NCI-H1048 (cell line): ENCODE data around the gene TLX1.

Experiments
- DNase-seq: peaks from one replicate; lab custom pipeline; 2025; lab: John Stamatoyannopoulos, UW

The TLX1 gene

DNA sequence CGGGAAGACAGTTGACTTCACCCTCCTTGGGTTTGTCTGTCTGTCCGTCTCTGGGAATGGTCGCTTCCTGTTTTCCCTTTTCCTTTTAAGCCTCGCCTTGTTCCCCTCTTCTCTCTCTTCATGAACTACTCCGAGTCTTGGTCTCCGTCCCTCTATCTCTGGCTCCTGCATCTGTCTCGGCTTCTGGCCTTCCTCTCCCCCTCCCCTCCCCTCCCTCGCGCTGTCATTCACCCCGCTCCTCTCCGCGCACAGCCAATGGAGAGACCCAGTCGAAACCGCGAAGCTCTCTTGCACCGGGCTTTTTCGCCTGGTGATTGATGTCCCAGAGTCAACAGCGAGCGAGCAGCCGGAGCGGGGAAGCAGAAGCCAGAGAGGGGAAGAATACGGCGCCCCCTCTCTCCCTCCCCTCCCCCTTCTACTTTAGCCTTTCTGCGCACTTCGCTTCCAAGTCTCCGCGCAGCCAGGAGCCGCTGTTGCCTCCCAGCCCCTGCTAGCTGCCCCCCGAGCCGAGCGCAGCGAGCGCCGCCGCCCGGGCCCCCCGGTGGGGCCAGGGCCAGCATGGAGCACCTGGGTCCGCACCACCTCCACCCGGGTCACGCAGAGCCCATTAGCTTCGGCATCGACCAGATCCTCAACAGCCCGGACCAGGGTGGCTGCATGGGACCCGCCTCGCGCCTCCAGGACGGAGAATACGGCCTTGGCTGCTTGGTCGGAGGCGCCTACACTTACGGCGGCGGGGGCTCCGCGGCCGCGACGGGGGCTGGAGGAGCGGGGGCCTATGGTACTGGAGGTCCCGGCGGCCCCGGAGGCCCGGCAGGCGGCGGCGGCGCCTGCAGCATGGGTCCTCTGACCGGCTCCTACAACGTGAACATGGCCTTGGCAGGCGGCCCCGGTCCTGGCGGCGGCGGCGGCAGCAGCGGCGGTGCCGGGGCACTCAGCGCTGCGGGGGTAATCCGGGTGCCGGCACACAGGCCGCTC, at the start of gene TLX1:
Gene TLX1, plus strand, starts transcription at position 317 of the 978 bp plus-strand sequence. Its CDS starts 242 bp downstream, at position 559.
- no peak for DNase-seq

DNA sequence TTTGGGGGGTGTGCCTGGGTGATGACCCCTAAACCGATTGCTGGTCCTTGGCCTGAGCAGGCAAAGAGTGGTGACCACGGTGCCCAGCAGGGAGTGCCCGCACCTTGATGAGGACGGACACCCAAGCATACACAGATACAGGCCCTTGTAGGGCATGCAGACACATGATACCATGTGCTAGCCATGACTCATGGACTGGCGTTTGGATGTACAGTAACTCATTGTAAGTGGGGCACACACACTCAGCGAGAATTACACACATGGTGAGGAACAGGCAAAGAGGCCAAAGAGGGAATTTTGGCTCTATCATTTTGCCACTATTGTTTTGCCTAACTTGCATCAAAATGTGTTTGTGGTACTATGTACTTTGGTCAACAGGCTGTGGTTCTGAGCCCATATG, 45.3 kb upstream of the TLX1 start:
- DNase-seq: no peak

GRCh38 chr10:101087376-101087775, 43.7 kb upstream of the TLX1 start:
- DNase-seq: no peak

DNA sequence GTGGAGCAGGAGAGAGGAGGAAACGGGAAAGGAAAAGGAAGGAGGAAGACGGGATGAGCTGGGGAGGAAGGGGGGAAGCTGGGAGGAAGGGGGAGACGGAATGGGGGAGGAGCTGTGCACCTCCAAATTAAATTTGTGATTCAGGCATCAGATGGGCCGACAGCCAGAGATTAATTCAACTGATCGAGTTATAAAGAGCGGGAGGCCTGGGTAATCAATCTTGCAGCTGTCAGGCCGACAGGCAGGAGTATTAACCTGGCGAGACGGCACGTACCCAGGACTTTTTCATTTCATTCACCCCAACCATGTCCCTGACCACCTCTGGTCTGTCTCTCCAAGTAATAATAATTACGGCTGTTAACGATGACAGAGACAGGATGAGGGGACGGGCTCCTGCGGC, 43.1 kb upstream of the TLX1 start:
- DNase-seq: no peak

DNA sequence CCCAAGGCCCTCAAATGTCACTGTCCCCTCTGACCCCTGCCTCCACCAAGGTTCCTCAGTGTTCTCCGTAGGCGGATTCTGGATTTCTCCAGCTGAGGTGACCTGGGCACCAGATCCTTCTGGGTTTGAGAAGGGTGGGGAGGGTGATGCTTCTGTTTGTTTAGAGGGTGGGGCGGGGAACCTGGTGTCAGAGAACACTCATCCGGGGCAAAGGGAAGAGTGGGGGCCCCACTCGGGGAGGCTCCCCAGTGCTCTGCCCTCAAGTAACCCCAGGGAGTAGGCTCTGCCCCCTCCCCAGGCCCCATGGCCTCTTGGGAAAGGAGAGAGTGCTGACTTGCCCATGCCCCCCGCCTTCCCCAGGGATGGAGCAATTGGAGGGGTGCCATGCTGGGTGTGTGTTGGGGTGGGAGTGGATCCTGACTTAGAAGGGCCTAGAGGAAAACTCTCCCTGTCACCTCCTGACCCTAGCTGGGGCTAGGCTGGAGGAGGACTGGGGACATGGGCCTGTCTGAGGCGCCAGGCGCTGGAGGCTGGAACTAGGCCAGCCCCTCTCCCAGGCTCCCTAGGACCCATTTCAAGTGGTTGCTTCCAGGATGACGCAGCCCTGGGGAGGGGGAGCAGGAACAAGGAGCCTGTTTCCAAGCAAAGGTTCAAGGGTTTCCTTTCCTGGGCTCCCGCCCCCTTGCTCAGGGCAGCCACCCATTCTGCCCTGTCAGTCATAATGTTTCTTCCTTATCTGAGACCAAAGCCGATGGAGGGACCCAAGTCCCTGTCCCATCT, 41.4 kb upstream of the TLX1 start:
- DNase-seq: no peak

DNA sequence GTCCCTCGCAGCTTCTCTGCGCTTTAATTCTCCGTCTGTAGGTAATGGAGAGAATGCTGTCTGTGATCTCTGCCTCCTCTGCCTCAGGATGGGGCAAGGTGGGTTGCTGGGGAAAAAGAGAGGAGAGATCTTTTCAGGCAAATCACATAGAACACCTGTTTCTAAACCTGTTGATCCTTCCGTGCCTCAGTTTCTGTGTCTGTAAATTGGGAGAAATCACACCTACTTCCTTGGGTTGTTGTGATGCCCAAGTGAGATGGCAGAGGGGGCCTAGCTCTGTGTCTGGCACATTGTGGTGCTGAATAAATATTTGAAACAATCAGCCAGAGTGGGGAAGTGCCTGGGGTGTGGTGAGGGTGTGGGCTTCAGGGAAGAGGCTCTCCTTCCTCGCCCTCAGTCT, 40.5 kb upstream of the TLX1 start:
- no peak for DNase-seq

GRCh38 chr10:101091546-101092290, 39.4 kb upstream of the TLX1 start:
- no peak for DNase-seq

DNA sequence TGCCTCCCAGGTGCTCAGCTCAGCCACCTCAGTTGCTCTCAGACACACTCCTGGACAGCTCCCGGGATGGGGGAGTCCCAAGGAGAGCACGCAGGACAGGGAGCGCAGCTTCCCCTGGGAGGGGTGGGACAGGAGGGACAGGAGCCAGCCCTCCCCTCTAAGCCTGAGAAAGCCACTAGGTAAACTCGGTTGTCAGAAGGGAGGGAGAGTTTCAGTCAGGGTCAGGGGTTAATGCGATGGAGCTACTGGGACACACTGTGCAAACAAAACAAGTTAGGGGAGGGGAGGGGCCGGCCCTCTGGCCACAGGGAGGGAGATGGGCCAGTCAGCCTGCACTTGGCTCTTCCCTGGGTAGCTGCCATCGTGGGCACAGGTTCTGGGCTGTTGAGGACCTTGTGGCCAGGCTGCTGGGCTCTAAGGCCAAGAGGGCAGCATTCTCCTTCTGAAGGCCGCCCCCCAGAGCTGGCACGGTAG, 38.2 kb upstream of the TLX1 start:
- no peak for DNase-seq

DNA sequence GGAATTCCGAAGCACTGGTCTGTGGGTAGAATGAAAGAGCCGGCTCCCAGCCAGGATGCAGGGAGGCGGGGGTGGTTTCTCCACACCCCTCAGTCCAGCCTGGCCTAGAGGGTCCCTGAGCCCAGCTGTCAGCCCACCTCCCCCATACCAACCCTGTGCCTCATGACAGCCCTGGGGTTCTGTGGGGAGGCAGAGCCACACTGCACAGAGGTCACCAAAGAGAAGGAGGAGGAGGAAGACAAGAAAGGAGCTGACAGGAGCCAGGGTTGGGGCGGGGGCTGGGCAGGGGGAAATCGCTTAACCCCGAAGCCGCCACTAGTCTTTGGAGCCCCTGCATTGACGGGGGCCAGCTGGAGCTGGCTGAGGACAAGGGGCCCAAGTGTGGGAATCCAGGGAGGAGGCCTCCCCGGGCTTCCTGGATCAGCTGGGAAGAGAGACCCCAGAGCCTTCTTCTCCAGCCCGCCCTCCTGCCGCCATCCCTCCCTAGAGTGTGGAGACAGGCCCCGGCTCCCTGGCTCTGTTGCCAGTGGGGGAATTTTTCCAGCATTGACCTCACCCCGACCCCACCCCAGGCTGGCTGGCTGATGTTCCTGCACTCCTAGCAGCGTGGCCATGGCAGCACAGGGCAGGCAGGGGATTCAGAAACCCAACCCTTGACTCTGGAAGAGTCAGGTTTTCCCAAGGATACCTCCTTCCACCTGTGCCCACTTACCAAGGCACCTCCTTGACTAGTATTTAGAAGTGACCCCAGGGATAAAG, 36.8 kb upstream of the TLX1 start:
- no peak for DNase-seq

DNA sequence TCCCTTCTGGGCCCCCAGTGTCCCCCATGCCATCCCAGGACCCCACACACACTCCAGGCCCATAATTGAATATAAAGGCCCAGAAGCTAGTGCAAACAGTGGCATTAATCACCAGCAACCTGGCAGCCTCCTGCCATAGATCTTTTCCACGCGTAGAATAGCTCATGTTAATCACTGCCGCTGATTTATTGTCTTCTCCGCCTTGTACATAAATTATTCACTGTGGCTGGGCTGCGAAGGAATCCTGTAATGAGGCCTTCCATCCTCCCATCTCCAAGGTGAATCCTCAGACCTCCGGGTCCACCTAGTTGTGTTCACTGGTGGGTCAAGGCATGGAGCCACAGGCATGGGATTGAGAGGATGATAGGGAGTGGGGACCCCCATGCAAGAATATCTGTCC, 36.1 kb upstream of the TLX1 start:
- DNase-seq: no peak

DNA sequence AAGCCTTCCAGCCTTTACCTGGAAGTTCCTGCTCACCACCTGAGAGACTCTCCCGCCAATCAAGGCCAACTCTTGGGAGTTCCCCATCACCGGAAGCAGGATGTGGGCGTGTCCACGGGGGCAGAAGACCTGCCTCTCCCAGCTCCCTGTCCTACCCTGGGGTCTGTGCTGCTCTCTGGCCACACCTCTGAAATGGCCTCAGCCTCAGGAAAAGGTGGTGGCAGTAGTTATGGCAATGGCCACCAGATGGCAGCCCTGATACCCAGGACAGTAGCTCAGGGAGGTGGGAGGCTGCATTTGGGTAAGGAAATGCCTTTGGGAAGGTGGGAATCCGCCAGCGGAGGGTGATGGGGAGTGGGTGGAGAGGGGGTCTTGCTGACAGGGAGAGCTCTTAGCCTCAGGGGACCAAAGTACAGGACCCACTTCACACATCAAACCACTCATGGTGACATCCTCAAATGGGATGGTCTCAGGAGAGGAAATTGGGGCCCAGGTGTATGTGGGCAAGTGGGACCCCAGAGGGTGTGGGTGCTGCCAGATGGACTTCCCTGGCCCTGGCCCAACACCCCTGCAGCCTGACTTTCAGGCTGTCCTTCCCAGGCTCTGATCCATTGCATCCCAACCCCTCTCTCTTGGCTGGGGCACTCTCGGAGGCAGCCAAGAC, 35.4 kb upstream of the TLX1 start:
- peak; percentile 62 for DNase-seq

DNA sequence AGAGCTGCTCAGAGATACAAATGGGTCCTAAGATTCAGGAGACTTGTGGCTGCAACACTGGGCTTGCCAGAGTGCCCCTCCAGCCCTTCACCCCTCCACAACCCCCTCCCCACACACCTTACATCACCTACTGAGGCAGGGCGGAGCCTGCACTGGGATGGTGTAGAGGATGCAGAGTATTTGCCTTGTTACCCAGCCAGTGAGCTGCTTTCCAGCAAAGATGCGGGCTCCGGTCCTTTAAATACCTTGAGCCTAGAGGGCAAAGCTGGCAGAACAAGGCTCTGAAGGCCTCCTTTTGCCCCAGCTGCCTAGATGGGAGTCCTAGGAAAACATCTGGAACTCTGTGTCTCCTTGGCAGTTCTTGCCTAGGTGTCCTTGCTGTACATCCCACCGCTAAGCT, 34.7 kb upstream of the TLX1 start:
- no peak for DNase-seq

DNA sequence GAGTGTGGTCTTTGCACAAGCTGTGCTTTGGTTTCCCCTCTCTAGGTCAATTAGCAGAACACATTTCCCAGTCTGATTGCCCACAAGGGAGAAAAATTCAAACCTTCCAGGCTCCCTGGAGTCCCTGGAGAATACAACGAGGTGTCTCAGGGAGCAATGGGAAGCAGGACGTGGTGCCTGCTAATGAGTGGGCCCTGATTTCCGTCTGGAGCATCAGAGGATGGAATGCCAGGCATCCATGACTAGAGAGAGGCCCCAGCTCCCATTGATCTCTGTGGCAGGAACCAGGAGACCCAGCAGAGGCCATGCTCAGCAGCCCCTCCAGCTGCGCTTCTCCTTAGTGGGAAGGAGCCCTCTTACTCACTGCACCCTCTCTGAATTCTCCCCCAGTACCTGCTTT, 33.2 kb upstream of the TLX1 start:
- no peak for DNase-seq

- DNase-seq: no peak
Measured at GRCh38 chr10:101099901-101100300, 31.2 kb upstream of the TLX1 start.

DNA sequence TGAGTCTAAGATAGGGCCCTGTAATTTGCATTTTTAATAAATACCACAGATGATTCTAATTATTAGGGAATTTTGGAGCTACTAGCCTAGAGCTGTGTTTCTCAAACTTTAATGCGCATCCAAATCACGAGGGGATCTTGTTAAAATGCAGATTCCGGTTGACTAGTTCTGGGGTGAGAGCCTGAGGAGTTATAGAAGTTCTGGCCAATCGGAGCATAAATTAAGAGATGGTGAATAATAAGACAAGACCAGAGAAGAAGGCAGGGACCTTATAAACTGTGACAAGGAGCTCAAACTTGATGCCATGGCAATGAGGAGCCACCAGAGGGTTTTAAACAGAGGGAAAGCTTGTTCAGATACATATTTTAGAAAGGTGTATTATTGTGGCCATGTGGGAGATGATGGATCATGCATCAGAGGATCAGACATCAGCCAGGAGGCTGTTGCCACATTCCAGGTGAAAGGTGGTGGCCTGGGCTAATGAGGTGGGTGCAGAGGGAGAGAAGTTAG, 29.7 kb upstream of the TLX1 start:
- no peak for DNase-seq

DNA sequence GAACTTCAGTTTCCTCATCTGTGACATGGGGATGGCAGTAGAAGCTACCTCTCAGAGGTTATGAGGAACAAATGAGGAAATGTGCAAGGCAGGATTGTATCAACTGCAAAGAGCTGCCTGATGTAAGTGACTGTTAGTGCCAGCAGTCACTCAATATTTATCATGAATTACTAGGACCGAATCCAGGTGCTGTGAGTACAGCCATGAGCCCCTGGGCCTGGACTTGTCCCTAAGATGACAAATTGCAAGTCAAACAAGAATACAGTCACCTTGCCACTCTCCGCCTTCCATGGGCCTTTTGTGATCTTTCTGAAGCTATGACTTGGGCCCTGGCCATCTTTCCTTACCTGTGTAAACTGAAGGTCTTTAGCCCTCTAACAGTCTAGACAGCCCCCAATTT, 27.7 kb upstream of the TLX1 start:
- no peak for DNase-seq

DNA sequence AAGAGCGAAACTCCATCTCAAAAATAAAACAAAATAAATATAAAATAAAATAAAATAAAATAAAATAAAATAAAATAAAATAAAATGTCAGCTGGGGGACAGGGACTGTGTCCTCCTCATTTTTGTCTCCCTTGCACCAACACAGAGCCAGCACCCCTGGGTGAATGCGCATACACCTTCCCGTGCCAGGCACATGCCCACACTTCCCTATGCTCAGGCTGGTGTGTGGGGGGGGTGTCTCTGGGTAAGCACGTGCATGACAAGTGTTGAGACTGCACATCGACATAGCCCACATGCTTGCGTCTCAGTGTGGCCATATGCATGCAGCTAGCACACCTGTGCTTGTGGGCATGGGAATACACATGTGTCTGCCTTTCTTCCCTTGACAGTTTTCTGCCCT, 24.7 kb upstream of the TLX1 start:
- DNase-seq: no peak

- no peak for DNase-seq
Measured at GRCh38 chr10:101107771-101108170, 23.3 kb upstream of the TLX1 start.

DNA sequence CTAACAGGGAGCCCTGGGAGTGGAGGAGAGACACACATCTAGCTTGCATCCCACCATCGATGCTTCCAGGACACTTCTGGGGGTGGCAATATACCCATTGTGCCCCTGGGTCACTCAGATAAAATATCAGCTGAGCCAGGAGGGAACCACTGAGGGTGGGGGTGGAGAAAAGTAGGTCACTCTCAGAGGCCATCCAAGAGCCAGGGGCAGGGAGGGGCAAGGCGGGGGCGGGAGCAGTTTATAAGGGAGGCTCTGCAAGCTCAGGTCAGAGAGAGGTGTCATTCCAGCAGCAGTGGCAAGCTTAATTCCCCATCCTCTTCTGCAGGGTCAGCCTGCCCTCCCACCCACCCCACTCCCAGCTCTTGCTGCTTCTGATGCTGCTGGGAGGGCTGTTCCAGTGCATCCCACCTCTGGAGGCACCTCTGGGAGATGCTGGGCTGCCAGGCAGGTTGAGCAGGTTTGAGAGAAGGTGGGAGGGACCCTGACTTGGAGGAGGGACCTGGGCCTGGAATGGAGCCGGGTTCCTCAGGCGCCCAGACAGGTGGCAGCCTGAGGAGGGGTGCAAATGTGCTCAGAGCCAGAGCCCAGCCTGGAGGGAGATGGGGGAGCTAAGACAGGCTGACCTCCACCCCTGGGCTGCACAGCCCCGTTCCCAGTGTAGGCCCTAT, 20.1 kb upstream of the TLX1 start:
- DNase-seq: peak; percentile 8

DNA sequence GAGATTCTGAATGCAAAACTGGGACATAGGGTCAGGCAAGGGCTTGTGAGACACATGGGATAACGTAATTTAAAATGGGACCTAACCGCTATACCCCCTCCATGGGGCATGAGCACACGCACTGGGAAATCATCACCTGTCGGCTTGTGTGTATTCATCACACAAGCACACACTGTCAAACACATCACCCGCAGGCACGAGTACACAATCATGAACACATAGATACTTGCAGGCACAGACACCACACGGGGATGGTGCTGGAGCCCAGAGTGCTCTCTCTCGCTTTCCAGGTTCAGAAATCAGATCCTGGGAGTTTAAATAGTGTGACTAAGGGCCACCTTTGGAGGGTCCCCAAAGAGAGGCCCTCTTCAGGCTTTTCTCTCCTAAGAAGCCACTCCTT, 19.6 kb upstream of the TLX1 start:
- no peak for DNase-seq
